Thoracic aorta (tissue), 2 donors: ENCODE data around the gene BCAN. TPM values are rescaled to one million over a fixed set of nuclear protein-coding genes. Genes with fewer than 3 reads are reported as not detected.

Experiments
- ATAC-seq: fragments of 150-250 bp; one replicate; pipeline ENCODE4 v1.8.0; 2017; ENCODE audit warnings: low read depth; ENCODE audit not compliant: insufficient number of reproducible peaks, low FRiP score
- DNase-seq: peaks from one replicate; pipeline ENCODE4 v3.0.0-alpha.2; 2020; ENCODE audit warnings: low spot score
- H3K27ac ChIP-seq, 2 donors: fragments of 200-600 bp; sonication (generic); 1 replicate in 1 of 2; 2 replicates in 1 of 2; pipeline ENCODE4 v1.5.1; 2016; ENCODE audit warnings: mild to moderate bottlenecking in 2 of 2, moderate library complexity in 2 of 2
- H3K27me3 ChIP-seq: fragments of 200-600 bp; sonication (generic); replicated peaks from 2 replicates; pipeline ENCODE4 v1.6.0; 2016; ENCODE audit warnings: mild to moderate bottlenecking; ENCODE audit not compliant: insufficient read depth
- H3K36me3 ChIP-seq: fragments of 200-600 bp; sonication (generic); one replicate; pipeline ENCODE4 v1.5.1; 2016
- H3K4me1 ChIP-seq, 2 donors: fragments of 200-600 bp; sonication (generic); 1 replicate in 1 of 2; 2 replicates in 1 of 2; pipeline versions ENCODE4 v1.5.1 to v1.6.0; 2016; ENCODE audit warnings: low read depth in 2 of 2, mild to moderate bottlenecking in 1 of 2; ENCODE audit not compliant: control insufficient read depth in 1 of 2
- H3K4me3 ChIP-seq: fragments of 200-600 bp; sonication (generic); 2 replicates; pipeline ENCODE4 v1.5.1; 2016; ENCODE audit warnings: mild to moderate bottlenecking
- H3K9me3 ChIP-seq: fragments of 200-600 bp; sonication (generic); 2 replicates; pipeline ENCODE4 v1.5.1; 2016
- total RNA-seq, 2 donors: library from RNA; depleted of rRNA; stranded (reverse); fragments of >200 nt; gene quantifications; one replicate each; pipeline versions ENCODE4 v1.1.0 to v1.2.3, GENCODE V29; 2016
- TF ChIP-seq, protein P1 (sequence below): fragments of 200-600 bp; sonication (generic); IDR thresholded peaks from one replicate; pipeline ENCODE4 v1.5.1; 2019; ENCODE audit warnings: antibody characterized with exemption

BCAN gene
- total RNA-seq, 2 donors from 2014 or later: 0.54 to 0.99 TPM

DNA sequence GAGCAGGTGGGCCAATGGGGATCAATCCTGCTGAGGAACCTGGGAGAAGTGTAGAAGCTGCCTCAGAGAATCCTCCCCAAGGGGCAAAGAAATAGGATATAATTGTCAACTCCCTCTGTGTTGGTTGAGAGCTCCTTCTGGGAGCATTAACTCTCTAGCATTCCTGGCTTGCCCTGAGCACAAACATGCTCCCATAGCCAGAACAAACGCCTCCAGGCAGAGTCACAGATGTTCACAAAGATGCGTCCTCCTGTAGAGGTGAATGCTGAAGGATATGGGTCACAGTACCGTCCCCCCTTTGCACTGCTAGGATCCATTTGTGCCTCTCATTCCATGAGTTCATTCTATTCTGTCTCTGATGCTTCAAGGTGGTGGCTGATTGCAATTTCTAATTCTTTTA, 9.6 kb upstream of the BCAN start:
- ATAC-seq (no peak), DNase-seq (no peak)
- TF ChIP-seq, protein P1, sequence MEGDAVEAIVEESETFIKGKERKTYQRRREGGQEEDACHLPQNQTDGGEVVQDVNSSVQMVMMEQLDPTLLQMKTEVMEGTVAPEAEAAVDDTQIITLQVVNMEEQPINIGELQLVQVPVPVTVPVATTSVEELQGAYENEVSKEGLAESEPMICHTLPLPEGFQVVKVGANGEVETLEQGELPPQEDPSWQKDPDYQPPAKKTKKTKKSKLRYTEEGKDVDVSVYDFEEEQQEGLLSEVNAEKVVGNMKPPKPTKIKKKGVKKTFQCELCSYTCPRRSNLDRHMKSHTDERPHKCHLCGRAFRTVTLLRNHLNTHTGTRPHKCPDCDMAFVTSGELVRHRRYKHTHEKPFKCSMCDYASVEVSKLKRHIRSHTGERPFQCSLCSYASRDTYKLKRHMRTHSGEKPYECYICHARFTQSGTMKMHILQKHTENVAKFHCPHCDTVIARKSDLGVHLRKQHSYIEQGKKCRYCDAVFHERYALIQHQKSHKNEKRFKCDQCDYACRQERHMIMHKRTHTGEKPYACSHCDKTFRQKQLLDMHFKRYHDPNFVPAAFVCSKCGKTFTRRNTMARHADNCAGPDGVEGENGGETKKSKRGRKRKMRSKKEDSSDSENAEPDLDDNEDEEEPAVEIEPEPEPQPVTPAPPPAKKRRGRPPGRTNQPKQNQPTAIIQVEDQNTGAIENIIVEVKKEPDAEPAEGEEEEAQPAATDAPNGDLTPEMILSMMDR: no peak
- Histone ChIP-seq H3K4me1 (no peaks in the 10 kb centered on the region), H3K4me3 (no peak overlapping the region), H3K9me3 (no peaks in the 10 kb centered on the region), H3K27me3 (no peaks in the 10 kb centered on the region), H3K36me3 (no peaks in the 10 kb centered on the region), H3K27ac (no peak overlapping the region)

DNA sequence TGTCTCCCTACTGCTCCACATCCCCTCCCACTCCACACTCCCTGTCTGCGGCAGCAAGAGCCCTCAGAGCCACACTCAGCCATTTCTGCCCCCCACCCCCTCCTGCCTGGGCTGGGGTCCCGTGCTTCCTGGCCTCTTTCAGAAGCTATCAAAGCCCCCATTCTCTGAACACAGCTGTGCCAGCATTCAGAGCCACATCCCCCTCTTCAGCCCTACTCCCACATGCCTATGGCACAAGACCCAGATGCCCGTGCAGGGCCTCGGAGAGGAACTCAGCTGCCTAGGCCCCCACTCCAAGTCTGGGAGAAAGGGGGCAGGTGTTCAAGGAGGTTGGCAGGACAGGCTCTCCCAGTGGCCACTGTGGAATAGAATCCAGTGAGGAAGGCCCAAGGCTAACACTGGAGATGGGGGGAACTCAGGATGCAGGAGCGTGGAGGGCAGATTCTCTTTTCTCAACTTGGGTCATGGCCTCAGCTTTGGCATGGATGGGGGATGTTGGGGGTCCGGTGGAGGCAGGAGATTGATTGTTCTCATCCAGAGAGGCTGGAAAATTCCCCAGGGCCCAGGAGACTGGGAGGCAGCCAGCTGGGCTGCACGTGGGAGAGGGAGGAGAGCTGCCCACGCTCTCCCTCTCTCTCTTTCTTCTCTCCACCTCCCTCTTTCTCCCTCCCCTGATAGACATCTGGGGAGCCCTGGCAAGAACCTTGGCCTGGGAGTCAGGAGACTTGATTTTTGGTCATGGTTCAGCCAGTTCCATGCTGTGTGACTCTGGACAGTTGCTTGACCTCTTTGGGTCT, 3.5 kb upstream of the BCAN start:
- Histone ChIP-seq H3K4me3 (no peak overlapping the region), H3K9me3 (no peaks in the 10 kb centered on the region), H3K4me1 (peaks cover 8 to 10% of the 10 kb centered on the region in 2 donors), H3K27me3 (peaks cover 16% of the 10 kb centered on the region), H3K36me3 (no peaks in the 10 kb centered on the region), H3K27ac (no peak overlapping the region)
- ATAC-seq (no peak), DNase-seq (no peak)
- TF ChIP-seq, protein P1: no peak

DNA sequence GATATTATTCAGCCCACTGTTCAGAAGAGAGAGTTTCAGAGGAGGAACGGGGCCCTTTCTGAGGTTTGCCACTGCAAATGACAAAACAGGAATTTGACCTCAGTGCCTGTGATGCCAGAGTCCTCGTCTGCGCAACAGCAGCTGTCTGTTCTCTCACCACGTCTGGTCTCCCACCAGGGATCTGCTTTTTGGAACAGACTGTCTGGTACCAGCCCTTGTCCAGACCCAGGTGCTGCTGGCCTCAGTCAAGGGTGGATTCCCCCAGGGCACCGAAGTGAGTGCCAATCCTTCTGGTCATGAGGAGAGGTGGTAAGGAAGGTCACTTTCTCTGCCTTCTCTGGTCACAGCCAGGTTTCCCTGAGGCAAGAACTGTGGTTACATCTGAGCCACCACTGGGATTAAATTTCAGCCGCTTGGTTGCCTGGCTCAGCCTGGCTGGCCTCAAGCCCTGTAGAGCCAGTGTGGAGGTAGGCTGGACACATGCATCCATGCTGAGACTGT, 2.3 kb upstream of the BCAN start:
- Histone ChIP-seq H3K4me3 (no peak overlapping the region), H3K27me3 (peaks cover 16% of the 10 kb centered on the region), H3K36me3 (no peaks in the 10 kb centered on the region), H3K27ac (no peak overlapping the region), H3K4me1 (peaks cover 8 to 10% of the 10 kb centered on the region in 2 donors), H3K9me3 (no peaks in the 10 kb centered on the region)
- TF ChIP-seq, protein P1: no peak
- no peak for ATAC-seq
- no peak for DNase-seq

DNA sequence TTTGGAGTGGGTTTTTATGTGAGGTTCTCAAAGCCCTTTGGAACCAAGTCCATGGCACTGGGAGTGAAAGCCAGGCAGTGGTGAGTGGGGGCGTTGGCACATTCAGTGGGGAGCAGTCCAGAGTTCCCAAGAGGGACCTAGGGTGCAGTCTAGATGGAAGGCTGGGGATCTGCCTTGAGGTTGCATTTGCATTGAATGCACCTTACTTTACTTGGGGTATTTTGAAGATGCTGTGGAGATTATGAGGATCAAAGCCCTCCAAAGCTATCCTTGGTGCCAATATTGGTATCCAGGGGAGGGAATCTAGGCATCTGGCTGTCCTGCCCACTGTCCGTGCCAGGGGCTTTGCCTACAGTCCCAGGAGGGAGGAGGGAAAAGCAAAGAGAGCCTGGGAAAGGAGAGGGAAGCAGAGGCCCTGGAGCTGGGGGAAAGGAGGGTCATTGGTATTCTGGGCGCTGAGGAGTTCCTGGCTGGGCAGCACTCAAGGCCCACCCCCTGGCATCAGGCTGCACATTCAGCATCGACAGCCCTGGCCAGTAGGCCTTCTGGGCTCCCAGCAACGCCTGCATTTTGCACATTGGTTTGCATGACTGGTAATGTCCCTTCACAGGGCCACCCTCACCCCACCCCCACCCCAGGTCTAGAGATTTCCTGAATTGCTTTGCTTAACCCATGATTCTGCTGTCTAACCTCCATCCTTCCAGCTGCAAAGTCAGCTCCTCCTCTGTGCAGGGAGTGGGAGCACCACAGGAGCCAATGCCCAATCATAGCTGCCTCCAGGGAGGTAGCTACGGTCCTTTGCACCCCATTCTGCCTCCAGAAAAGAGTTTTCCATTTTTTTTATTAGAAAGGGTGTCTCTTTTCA, 843 bp upstream of the BCAN start:
- Histone ChIP-seq H3K9me3 (no peaks in the 10 kb centered on the region), H3K27me3 (peaks cover 16% of the 10 kb centered on the region), H3K36me3 (no peaks in the 10 kb centered on the region), H3K4me3 (peak overlapping the region; percentile 61), H3K27ac (no peak overlapping the region), H3K4me1 (peaks cover 8 to 10% of the 10 kb centered on the region in 2 donors)
- ATAC-seq (no peak), DNase-seq (no peak)
- TF ChIP-seq, protein P1: no peak
